Measurements from ENCODE around the gene GMPR. TPM values are rescaled to one million over a fixed set of nuclear protein-coding genes. Genes with fewer than 3 reads are reported as not detected.

Gene GMPR
- total and polyA plus RNA-seq, 2 donors (not counting 3 experiments of a cell fraction or from before 2014, with no cell fraction given), result 36.3 to 64.0 TPM

DNA sequence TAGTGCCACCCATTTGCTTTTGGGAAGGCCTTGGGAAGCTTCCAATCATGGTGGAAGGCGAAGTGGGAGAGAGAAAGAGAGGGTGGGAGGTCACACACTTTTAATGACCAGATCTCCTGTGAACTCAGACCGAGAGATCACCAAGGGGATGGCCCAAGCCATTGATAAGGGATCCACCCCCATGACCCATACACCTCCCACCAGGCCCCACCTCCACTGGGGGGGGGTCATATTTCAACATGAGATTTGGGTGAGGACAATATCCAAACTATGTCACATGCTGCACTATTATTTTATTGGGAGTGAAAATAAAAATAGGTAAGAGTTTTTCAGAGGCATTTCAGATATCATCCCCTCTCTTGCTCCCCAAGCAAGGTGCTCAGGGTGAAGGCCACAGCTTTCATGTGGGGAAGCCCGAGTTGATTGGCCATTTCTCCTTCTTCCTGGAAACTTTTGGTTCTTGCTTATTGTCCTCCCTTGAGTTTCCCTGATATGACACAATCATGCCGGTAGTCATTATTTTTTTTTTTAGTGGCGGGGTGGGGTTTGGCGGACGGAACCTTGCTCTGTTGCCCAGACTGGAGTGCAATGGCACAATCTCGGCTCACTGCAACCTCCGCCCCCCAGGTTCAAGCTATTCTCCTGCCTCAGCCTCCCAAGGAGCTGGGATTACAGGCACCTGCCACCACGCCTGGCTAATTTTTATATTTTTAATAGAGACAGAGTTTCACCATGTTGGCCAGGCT is 15.2 kb downstream of the GMPR start:
- intact Hi-C loops (cut with micrococcal nuclease), result no loop called here
- BruUV-seq (replicated peaks), result no TSS peak
- Histone ChIP-seq H3K36me3 (ENCODE audit: control insufficient read depth in 2 of 2, extremely low read depth in 1 of 2, insufficient read depth in 2 of 2, low read length in 2 of 2) (peaks cover 2 to 16% of the 10 kb centered on the region in 2 experiments), H3K9me3 (replicated peaks; ENCODE audit: control insufficient read depth, insufficient read depth, low read length) (no peaks in the 10 kb centered on the region), H3K4me2 (ENCODE audit: insufficient read depth, low read length) (no peak overlapping the region), H3K4me1 (ENCODE audit: control insufficient read depth, extremely low read depth, insufficient read depth, low read length) (peaks cover 10% of the 10 kb centered on the region), H3K27ac (ENCODE audit: insufficient read depth, low read depth, low read length) (no peak overlapping the region), H3K4me3 (replicated peaks in 1 of 3; ENCODE audit: insufficient read depth in 1 of 3, low read depth in 1 of 3, low read length in 3 of 3) (no peak overlapping the region), H3K79me2 (ENCODE audit: control insufficient read depth, insufficient read depth, low read length) (no peaks in the 10 kb centered on the region), H3K27me3 (ENCODE audit: control insufficient read depth in 2 of 2, insufficient read depth in 2 of 2, low read length in 2 of 2) (no peaks in the 10 kb centered on the region), H2AFZ (ENCODE audit: low read depth, low read length) (no peak overlapping the region), H3K9me1 (replicated peaks; ENCODE audit: control insufficient read depth, extremely low read depth, insufficient read depth, low read length) (no peaks in the 10 kb centered on the region), H4K20me1 (replicated peaks; ENCODE audit: control insufficient read depth, extremely low read depth, insufficient read depth, low read length) (no peaks in the 10 kb centered on the region), H3K9ac (replicated peaks; ENCODE audit: extremely low read depth, insufficient read depth, low read length) (no peak overlapping the region)
- POLR2A ChIA-PET, result no interaction called here
- DNase-seq (ENCODE audit: low read depth, low spot score) (no peak), FAIRE-seq (no peak)
- CTCF ChIA-PET, result interaction anchor here (1.6 kb wide), 1 partner anchor 11 kb away, joined by 3 read pairs; no protein-coding TSS in a partner anchor
- dilution Hi-C loops (cut with MboI; ENCODE audit: extremely low pct_ligation_motif_present, low sequenced_read_pairs), result no loop called here
- TF ChIP-seq JUN (IDR thresholded peaks at IDR 0.05; ENCODE audit: borderline replicate concordance, insufficient read depth, insufficient read length, low read depth) (no peak), MYC (IDR thresholded peaks at IDR 0.05; ENCODE audit: low read depth, low read length) (no peak), EZH2 (IDR thresholded peaks at IDR 0.05; ENCODE audit: borderline replicate concordance, low read depth, low read length, severe bottlenecking) (no peak)
- TF ChIP-seq, protein P1, sequence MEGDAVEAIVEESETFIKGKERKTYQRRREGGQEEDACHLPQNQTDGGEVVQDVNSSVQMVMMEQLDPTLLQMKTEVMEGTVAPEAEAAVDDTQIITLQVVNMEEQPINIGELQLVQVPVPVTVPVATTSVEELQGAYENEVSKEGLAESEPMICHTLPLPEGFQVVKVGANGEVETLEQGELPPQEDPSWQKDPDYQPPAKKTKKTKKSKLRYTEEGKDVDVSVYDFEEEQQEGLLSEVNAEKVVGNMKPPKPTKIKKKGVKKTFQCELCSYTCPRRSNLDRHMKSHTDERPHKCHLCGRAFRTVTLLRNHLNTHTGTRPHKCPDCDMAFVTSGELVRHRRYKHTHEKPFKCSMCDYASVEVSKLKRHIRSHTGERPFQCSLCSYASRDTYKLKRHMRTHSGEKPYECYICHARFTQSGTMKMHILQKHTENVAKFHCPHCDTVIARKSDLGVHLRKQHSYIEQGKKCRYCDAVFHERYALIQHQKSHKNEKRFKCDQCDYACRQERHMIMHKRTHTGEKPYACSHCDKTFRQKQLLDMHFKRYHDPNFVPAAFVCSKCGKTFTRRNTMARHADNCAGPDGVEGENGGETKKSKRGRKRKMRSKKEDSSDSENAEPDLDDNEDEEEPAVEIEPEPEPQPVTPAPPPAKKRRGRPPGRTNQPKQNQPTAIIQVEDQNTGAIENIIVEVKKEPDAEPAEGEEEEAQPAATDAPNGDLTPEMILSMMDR (IDR thresholded peaks at IDR 0.05; ENCODE audit: extremely low read depth in 1 of 2, insufficient read depth in 1 of 2, low read depth in 1 of 2, low read length in 2 of 2), result no peak

DNA sequence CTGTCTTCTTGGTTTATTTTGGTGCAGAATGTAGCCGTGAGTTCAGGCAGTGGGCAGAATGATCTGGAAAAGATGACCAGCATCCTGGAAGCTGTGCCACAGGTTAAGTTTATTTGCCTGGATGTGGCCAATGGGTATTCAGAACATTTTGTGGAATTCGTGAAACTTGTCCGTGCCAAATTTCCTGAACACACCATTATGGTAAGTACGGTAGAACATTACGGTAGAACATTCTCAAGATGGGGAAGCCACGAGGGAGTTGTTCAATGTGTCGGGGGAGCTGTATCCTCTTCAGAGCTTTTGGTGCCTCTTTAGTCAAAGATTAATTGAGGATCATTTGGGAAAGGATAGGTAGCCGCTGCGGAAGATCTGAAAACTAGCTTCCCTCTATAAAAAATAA is 16.1 kb downstream of the GMPR start:
- peaks cover 2 to 16% of the 10 kb centered on the region in 2 experiments for H3K36me3 ChIP-seq (ENCODE audit: control insufficient read depth in 2 of 2, extremely low read depth in 1 of 2, insufficient read depth in 2 of 2, low read length in 2 of 2)
- H3K9me3 ChIP-seq (replicated peaks; ENCODE audit: control insufficient read depth, insufficient read depth, low read length), result no peaks in the 10 kb centered on the region
- no peak overlapping the region for H3K4me3 ChIP-seq (replicated peaks in 1 of 3; ENCODE audit: insufficient read depth in 1 of 3, low read depth in 1 of 3, low read length in 3 of 3)
- TF ChIP-seq, protein P1 (IDR thresholded peaks at IDR 0.05; ENCODE audit: extremely low read depth in 1 of 2, insufficient read depth in 1 of 2, low read depth in 1 of 2, low read length in 2 of 2), result no peak
- TF ChIP-seq, protein P2, sequence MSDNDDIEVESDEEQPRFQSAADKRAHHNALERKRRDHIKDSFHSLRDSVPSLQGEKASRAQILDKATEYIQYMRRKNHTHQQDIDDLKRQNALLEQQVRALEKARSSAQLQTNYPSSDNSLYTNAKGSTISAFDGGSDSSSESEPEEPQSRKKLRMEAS (IDR thresholded peaks at IDR 0.05; ENCODE audit: insufficient read depth, insufficient read length), result no peak
- TF ChIP-seq EZH2 (IDR thresholded peaks at IDR 0.05; ENCODE audit: borderline replicate concordance, low read depth, low read length, severe bottlenecking) (no peak), GATA2 (IDR thresholded peaks at IDR 0.05; ENCODE audit: insufficient read depth, insufficient read length, low read depth, low read length) (no peak), POLR2A (IDR thresholded peaks at IDR 0.05; ENCODE audit: low read depth, low read length) (no peak), JUN (IDR thresholded peaks at IDR 0.05; ENCODE audit: borderline replicate concordance, insufficient read depth, insufficient read length, low read depth) (no peak), POLR2AphosphoS5 (IDR thresholded peaks at IDR 0.05; ENCODE audit: insufficient read depth, low read depth, low read length) (no peak), FOS (IDR thresholded peaks at IDR 0.05; ENCODE audit: borderline replicate concordance, insufficient read depth, low read length) (no peak), MYC (IDR thresholded peaks at IDR 0.05; ENCODE audit: low read depth, low read length) (no peak)
- H3K4me2 ChIP-seq (ENCODE audit: insufficient read depth, low read length), result no peak overlapping the region
- DNase-seq (ENCODE audit: low read depth, low spot score), result no peak
- CTCF ChIA-PET, result no interaction called here
- no peak overlapping the region for H3K27ac ChIP-seq (ENCODE audit: insufficient read depth, low read depth, low read length)
- H3K4me1 ChIP-seq (ENCODE audit: control insufficient read depth, extremely low read depth, insufficient read depth, low read length), result peaks cover 10% of the 10 kb centered on the region
- no peaks in the 10 kb centered on the region for H3K9me1 ChIP-seq (replicated peaks; ENCODE audit: control insufficient read depth, extremely low read depth, insufficient read depth, low read length)
- intact Hi-C loops (cut with micrococcal nuclease), result no loop called here
- no peaks in the 10 kb centered on the region for H3K27me3 ChIP-seq (ENCODE audit: control insufficient read depth in 2 of 2, insufficient read depth in 2 of 2, low read length in 2 of 2)
- no peaks in the 10 kb centered on the region for H4K20me1 ChIP-seq (replicated peaks; ENCODE audit: control insufficient read depth, extremely low read depth, insufficient read depth, low read length)
- H3K9ac ChIP-seq (replicated peaks; ENCODE audit: extremely low read depth, insufficient read depth, low read length), result no peak overlapping the region
- dilution Hi-C loops (cut with MboI; ENCODE audit: extremely low pct_ligation_motif_present, low sequenced_read_pairs), result no loop called here
- no TSS peak for BruUV-seq (replicated peaks)
- FAIRE-seq, result no peak
- no peaks in the 10 kb centered on the region for H3K79me2 ChIP-seq (ENCODE audit: control insufficient read depth, insufficient read depth, low read length)
- H2AFZ ChIP-seq (ENCODE audit: low read depth, low read length), result no peak overlapping the region
- POLR2A ChIA-PET, result no interaction called here

All from endothelial cell of umbilical vein (primary cell).